ENCODE measurements around the gene CGREF1.

DNA sequence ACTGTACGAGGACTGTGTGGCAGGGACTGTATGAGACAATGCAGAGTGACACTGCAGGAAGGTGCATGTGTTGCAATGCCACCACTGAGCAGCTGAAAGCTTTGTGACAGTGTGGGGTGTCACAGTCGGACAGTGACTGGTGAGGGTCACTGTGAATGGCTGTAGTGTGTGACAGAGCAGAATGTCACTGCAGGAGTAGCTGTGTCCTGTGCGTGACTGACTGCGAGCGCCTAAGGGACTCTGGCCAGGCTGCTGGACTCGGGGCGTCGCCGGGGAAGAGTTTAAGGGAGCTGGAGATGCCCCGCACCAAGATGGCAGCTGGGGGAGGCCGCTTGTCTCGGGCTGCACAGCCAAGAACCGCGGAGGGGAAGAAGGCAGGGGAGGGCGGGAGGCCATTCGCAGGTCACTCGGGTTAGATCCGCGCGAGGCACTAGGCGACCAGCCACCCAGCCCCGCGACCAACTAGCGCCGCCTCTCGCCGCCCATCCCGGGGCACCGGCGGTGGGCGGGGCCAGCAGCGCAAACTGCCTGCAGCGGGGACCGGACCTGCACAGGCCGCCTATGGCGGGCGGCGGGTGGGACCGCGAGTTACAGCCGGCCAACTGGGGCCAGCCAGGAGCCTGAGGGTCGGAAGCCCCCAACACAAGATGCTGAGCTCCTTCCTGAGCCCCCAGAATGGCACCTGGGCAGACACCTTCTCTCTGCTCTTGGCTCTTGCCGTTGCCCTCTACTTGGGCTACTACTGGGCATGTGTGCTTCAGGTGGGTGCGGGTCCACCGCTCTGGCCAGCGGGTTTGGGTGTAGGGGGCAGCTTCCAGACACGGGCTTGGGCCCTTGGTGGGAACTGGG is 4.6 kb upstream of the CGREF1 start, which contains the start of gene ABHD1:
- TF ChIP-seq, protein P1, sequence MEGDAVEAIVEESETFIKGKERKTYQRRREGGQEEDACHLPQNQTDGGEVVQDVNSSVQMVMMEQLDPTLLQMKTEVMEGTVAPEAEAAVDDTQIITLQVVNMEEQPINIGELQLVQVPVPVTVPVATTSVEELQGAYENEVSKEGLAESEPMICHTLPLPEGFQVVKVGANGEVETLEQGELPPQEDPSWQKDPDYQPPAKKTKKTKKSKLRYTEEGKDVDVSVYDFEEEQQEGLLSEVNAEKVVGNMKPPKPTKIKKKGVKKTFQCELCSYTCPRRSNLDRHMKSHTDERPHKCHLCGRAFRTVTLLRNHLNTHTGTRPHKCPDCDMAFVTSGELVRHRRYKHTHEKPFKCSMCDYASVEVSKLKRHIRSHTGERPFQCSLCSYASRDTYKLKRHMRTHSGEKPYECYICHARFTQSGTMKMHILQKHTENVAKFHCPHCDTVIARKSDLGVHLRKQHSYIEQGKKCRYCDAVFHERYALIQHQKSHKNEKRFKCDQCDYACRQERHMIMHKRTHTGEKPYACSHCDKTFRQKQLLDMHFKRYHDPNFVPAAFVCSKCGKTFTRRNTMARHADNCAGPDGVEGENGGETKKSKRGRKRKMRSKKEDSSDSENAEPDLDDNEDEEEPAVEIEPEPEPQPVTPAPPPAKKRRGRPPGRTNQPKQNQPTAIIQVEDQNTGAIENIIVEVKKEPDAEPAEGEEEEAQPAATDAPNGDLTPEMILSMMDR (IDR thresholded peaks at IDR 0.05; ENCODE audit: low read length): no peak
- TF ChIP-seq EZH2phosphoT487 (IDR thresholded peaks at IDR 0.05; ENCODE audit: low read length): no peak
- TF ChIP-seq EZH2 (optimal IDR thresholded peaks at IDR 0.05; ENCODE audit: low read depth, low read length): no peak

Data from MM.1S (cell line).